Inflammatory macrophage treated with lipopolysaccharide for 4 hours (primary cell): Measurements from ENCODE around the gene QSER1.
"Not testable (repeated sequence)": the region's sequence is repeated elsewhere in the genome, so short reads cannot be mapped to it uniquely, and the experiment has no call there.

ENCODE experiments used
- DNase-seq: peaks from one replicate; pipeline ENCODE4 v3.0.0-alpha.2; 2020

QSER1 gene

GRCh38 chr11:33006010-33006409, 113.4 kb downstream of the QSER1 start:
- DNase-seq = no peak

- DNase-seq = no peak
These were observed 121.1 kb downstream of the QSER1 start for GRCh38 chr11:33013755-33014154.

GRCh38 chr11:33015621-33016551, 123.3 kb downstream of the QSER1 start, which contains the start of gene DEPDC7:
Gene DEPDC7 (plus strand): TSS chr11:33015878. CDS start chr11:33015956, 78 bp downstream.
- peak; percentile 82 for DNase-seq

- peak; percentile 37 for DNase-seq
These were observed 124.0 kb downstream of the QSER1 start for GRCh38 chr11:33016654-33017053.

- DNase-seq = no peak
These were observed 124.9 kb downstream of the QSER1 start for GRCh38 chr11:33017478-33017877.

- no peak for DNase-seq
These were observed 125.4 kb downstream of the QSER1 start for GRCh38 chr11:33017965-33018364.

GRCh38 chr11:33018840-33019239, 126.2 kb downstream of the QSER1 start:
- no peak for DNase-seq

- DNase-seq = no peak
These were observed 128.9 kb downstream of the QSER1 start for GRCh38 chr11:33021501-33021900.

- DNase-seq = no peak
These were observed 129.3 kb downstream of the QSER1 start for GRCh38 chr11:33021937-33022336.

GRCh38 chr11:33025339-33025722, 132.7 kb downstream of the QSER1 start:
- no peak for DNase-seq

GRCh38 chr11:33027233-33027632, 134.6 kb downstream of the QSER1 start:
- DNase-seq = no peak

- no peak for DNase-seq
These were observed 135.4 kb downstream of the QSER1 start for GRCh38 chr11:33027846-33028536.

- no peak for DNase-seq
These were observed 135.9 kb downstream of the QSER1 start for GRCh38 chr11:33028537-33028914.

- not testable (repeated sequence) for DNase-seq
These were observed 136.6 kb downstream of the QSER1 start for GRCh38 chr11:33029218-33029617.
